DND-41 (cell line): ENCODE data around the gene DDX18.

ENCODE experiments used
- ATAC-seq: fragments of 200-7000 bp; cut with Tn5 transposase; 3 replicates; pipeline ENCODE4 v1.9.1; 2021; ENCODE audit warnings: low read depth; ENCODE audit not compliant: insufficient read depth
- DNase-seq: peaks from one replicate; pipeline ENCODE4 v3.0.0-alpha.2; 2020
- H2AFZ ChIP-seq: 2 replicates; pipeline ENCODE4 v1.6.0; 2012; ENCODE audit warnings: low read depth, low read length
- H3K27ac ChIP-seq: 2 replicates; pipeline ENCODE4 v1.5.1; 2012; ENCODE audit warnings: low read length, inconsistent platforms
- H3K27me3 ChIP-seq: fragments of 200-600 bp; sonication (generic); 2 replicates; pipeline ENCODE4 v1.6.0; 2012; ENCODE audit warnings: low read length, mild to moderate bottlenecking, inconsistent platforms; ENCODE audit not compliant: insufficient read depth, poor library complexity
- H3K36me3 ChIP-seq: 2 replicates; pipeline ENCODE4 v1.5.1; 2012; ENCODE audit warnings: low read length, inconsistent platforms; ENCODE audit not compliant: insufficient read depth
- H3K4me1 ChIP-seq: 2 replicates; pipeline ENCODE4 v1.5.1; 2012; ENCODE audit warnings: mild to moderate bottlenecking, low read length; ENCODE audit not compliant: insufficient read depth
- H3K4me2 ChIP-seq: 2 replicates; pipeline ENCODE4 v1.6.0; 2012; ENCODE audit warnings: mild to moderate bottlenecking, moderate library complexity, low read length, inconsistent platforms; ENCODE audit not compliant: insufficient read depth
- H3K4me3 ChIP-seq, 2 experiments: fragments of 200-600 bp in 1 of 2; shearing (Covaris generic) in 1 of 2; 2 replicates each; pipeline ENCODE4 v1.5.1; 2012 to 2016; ENCODE audit warnings: inconsistent platforms in 2 of 2, low read length in 2 of 2, mild to moderate bottlenecking in 2 of 2, low read depth in 1 of 2, moderate library complexity in 1 of 2
- H3K79me2 ChIP-seq: 2 replicates; pipeline ENCODE4 v1.6.0; 2012; ENCODE audit warnings: low read length, inconsistent platforms; ENCODE audit not compliant: insufficient read depth
- H3K9ac ChIP-seq: 2 replicates; pipeline ENCODE4 v1.6.0; 2012; ENCODE audit warnings: low read depth, mild to moderate bottlenecking, inconsistent platforms, low read length, moderate library complexity
- H3K9me3 ChIP-seq: 2 replicates; pipeline ENCODE4 v1.5.1; 2012; ENCODE audit warnings: low read length, moderate library complexity, mild to moderate bottlenecking, inconsistent platforms; ENCODE audit not compliant: insufficient read depth, severe bottlenecking
- H4K20me1 ChIP-seq: 2 replicates; pipeline ENCODE4 v1.6.0; 2012; ENCODE audit warnings: low read length; ENCODE audit not compliant: insufficient read depth
- EZH2 ChIP-seq: IDR thresholded peaks from 3 replicates; pipeline ENCODE4 v1.6.1; 2012; ENCODE audit warnings: borderline replicate concordance, low read depth, mild to moderate bottlenecking, moderate library complexity, low read length, inconsistent platforms; ENCODE audit not compliant: severe bottlenecking
- TF ChIP-seq, protein P1 (sequence below): IDR thresholded peaks from 2 replicates; pipeline ENCODE4 v1.5.1; 2012; ENCODE audit warnings: borderline replicate concordance, low read length, moderate library complexity, mild to moderate bottlenecking; ENCODE audit not compliant: poor library complexity, severe bottlenecking; ENCODE audit errors: extremely low read depth

DDX18 gene

DNA sequence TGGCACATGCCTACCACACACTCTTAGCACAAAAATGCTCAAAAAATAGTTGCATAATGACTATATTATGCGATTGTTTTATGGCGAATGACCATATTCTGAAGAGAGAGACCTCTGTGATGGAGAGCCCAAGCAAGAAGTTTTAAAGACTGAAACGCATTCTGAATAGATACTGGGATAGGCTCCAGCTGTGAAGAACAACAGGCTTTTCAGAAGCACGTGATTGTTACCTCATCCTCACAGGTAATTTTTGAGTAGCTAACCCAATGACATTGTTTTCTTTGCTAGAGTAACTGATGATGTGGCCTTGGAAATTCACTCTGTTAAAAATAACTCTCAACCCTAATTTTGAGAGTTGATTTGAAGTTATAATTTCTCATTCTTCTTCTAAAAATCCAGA lies 2.0 kb upstream of the DDX18 start:
- TF ChIP-seq EZH2, result no peak
- TF ChIP-seq, protein P1, sequence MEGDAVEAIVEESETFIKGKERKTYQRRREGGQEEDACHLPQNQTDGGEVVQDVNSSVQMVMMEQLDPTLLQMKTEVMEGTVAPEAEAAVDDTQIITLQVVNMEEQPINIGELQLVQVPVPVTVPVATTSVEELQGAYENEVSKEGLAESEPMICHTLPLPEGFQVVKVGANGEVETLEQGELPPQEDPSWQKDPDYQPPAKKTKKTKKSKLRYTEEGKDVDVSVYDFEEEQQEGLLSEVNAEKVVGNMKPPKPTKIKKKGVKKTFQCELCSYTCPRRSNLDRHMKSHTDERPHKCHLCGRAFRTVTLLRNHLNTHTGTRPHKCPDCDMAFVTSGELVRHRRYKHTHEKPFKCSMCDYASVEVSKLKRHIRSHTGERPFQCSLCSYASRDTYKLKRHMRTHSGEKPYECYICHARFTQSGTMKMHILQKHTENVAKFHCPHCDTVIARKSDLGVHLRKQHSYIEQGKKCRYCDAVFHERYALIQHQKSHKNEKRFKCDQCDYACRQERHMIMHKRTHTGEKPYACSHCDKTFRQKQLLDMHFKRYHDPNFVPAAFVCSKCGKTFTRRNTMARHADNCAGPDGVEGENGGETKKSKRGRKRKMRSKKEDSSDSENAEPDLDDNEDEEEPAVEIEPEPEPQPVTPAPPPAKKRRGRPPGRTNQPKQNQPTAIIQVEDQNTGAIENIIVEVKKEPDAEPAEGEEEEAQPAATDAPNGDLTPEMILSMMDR, result no peak
- H3K27me3 ChIP-seq, result no peaks in the 10 kb centered on the region
- no peak overlapping the region for H3K4me2 ChIP-seq
- peaks cover 6% of the 10 kb centered on the region; the same call in 1 of the 2 replicates for H4K20me1 ChIP-seq
- no peak overlapping the region for H3K27ac ChIP-seq
- peaks cover 29% of the 10 kb centered on the region for H3K4me1 ChIP-seq
- H2AFZ ChIP-seq, result peak overlapping the region; percentile 25; the same call in 1 of the 2 replicates
- no peak for DNase-seq
- peaks cover 32% of the 10 kb centered on the region for H3K79me2 ChIP-seq
- H3K9ac ChIP-seq, result no peak overlapping the region
- no peak overlapping the region for H3K4me3 ChIP-seq
- no peaks in the 10 kb centered on the region for H3K9me3 ChIP-seq
- H3K36me3 ChIP-seq, result peaks cover 17% of the 10 kb centered on the region
- no peak for ATAC-seq

DNA sequence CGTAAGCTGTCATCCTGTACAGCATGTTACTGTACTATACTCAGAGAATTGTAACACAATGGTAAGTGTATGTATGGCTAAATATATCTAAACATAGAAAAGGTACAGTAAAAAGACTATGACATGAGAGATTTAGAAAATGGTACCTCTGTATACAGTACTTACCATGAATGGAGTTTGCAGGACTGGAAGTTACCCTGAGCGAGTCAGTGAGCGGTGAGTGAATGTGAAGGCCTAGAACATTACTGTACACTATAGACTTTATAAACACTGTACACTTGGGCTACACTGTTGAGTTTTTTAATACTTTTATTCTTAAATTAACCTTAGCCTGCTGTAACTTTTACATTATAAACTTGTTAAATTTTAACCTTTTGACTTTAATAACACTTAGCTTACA lies 1.5 kb downstream of the DDX18 start:
- peak overlapping the region; percentile 77 to 93; a peak in 3 of 4 replicates for H3K4me3 ChIP-seq
- H3K27ac ChIP-seq, result 0 out of 2 replicates have a peak overlapping the region, but pooled peaks have one; percentile 90
- peaks cover 51% of the 10 kb centered on the region for H3K36me3 ChIP-seq
- peak overlapping the region; percentile 77 for H3K9ac ChIP-seq
- peaks cover 31% of the 10 kb centered on the region for H3K4me1 ChIP-seq
- no peak for TF ChIP-seq EZH2
- TF ChIP-seq, protein P1, result no peak
- no peak for DNase-seq
- no peaks in the 10 kb centered on the region for H3K9me3 ChIP-seq
- H2AFZ ChIP-seq, result no peak overlapping the region
- ATAC-seq, result no peak
- H3K4me2 ChIP-seq, result peak overlapping the region; percentile 85
- no peaks in the 10 kb centered on the region for H3K27me3 ChIP-seq
- H4K20me1 ChIP-seq, result peaks cover 14% of the 10 kb centered on the region; the same call in 1 of the 2 replicates
- peaks cover 44% of the 10 kb centered on the region for H3K79me2 ChIP-seq

- no peak overlapping the region for H3K9ac ChIP-seq
- H3K27me3 ChIP-seq, result no peaks in the 10 kb centered on the region
- no peak overlapping the region for H3K4me2 ChIP-seq
- TF ChIP-seq, protein P1, result no peak
- TF ChIP-seq EZH2, result no peak
- H3K27ac ChIP-seq, result no peak overlapping the region
- peaks cover 81% of the 10 kb centered on the region for H3K36me3 ChIP-seq
- no peak overlapping the region for H3K4me3 ChIP-seq
- H3K9me3 ChIP-seq, result no peaks in the 10 kb centered on the region
- H3K4me1 ChIP-seq, result peaks cover 29% of the 10 kb centered on the region
- no peak for DNase-seq
- H2AFZ ChIP-seq, result no peak overlapping the region
- H4K20me1 ChIP-seq, result peaks cover 14% of the 10 kb centered on the region; the same call in 1 of the 2 replicates
- no peak for ATAC-seq
- peaks cover 46% of the 10 kb centered on the region for H3K79me2 ChIP-seq
These were observed 4.4 kb downstream of the DDX18 start for GRCh38 chr2:117818921-117819320.
